Body of pancreas (tissue), 4 donors: Measurements from ENCODE around the gene CHMP4B. TPM values are rescaled to one million over a fixed set of nuclear protein-coding genes. Genes with fewer than 3 reads are reported as not detected.
"Not testable (repeated sequence)": the region's sequence is repeated elsewhere in the genome, so short reads cannot be mapped to it uniquely, and the experiment has no call there.

Experiments used
- ATAC-seq: fragments of 150-250 bp; one replicate; pipeline ENCODE4 v1.9.1; 2016
- DNase-seq, 4 donors: peaks; one replicate each; pipeline ENCODE4 v3.0.0-alpha.2; 2019
- H3K27ac ChIP-seq, 4 donors: fragments of 200-600 bp; sonication (generic); 1 replicate in 3 of 4; 2 replicates in 1 of 4; pipeline versions ENCODE4 v1.5.1 to v1.6.1; 2016 to 2019; ENCODE audit warnings: mild to moderate bottlenecking in 1 of 4, mixed read lengths in 1 of 4, moderate library complexity in 1 of 4
- H3K27me3 ChIP-seq, 2 donors: fragments of 200-600 bp; sonication (generic); one replicate each; pipeline ENCODE4 v1.6.0; 2016; ENCODE audit warnings: mild to moderate bottlenecking in 1 of 2
- H3K36me3 ChIP-seq, 2 donors: fragments of 200-600 bp; sonication (generic); replicated peaks in 1 of 2; 2 replicates each; pipeline ENCODE4 v1.5.1; 2016; ENCODE audit warnings: low read depth in 2 of 2; ENCODE audit not compliant: insufficient read depth in 1 of 2
- H3K4me1 ChIP-seq: fragments of 200-600 bp; sonication (generic); one replicate; pipeline ENCODE4 v1.6.0; 2016
- H3K4me3 ChIP-seq, 2 donors: fragments of 200-600 bp; sonication (generic); 1 replicate in 1 of 2; 2 replicates in 1 of 2; pipeline ENCODE4 v1.5.1; 2016 to 2019
- H3K9me3 ChIP-seq, 3 donors: fragments of 200-600 bp; sonication (generic); 1 replicate in 2 of 3; 2 replicates in 1 of 3; pipeline ENCODE4 v1.5.1; 2016
- POLR2A ChIP-seq, 3 donors: fragments of 450-650 bp; IDR thresholded peaks; one replicate each; pipeline ENCODE4 v1.6.1; 2016; ENCODE audit warnings: antibody characterized with exemption in 3 of 3, mild to moderate bottlenecking in 2 of 3
- WGBS, 2 donors: methylation state at CpG; one replicate each; pipeline ENCODE4 v1.1.5; 2017; 5-methylcytosine and 5-hydroxymethylcytosine counted together
- intact Hi-C: fragments of 100-400 bp; cut with DNase I; formaldehyde crosslinking; loops from one replicate; pipeline ENCODE4 v1.15.1; 2023
- total RNA-seq, 2 donors: library from RNA; depleted of rRNA; stranded (reverse); fragments of >200 nt; gene quantifications; one replicate each; pipeline ENCODE4 v1.1.0, GENCODE V29; 2016
- TF ChIP-seq, protein P1 (sequence below), 7 experiments: fragments of 450-650 bp in 4 of 7; fragments of 200-600 bp in 3 of 7; sonication (generic) in 3 of 7; IDR thresholded peaks; one replicate each; pipeline ENCODE4 v1.5.1; 2016 to 2019; ENCODE audit warnings: antibody characterized with exemption in 7 of 7

Gene CHMP4B
- total RNA-seq, 2 donors from 2014 or later: 24.1 to 43.3 TPM

DNA sequence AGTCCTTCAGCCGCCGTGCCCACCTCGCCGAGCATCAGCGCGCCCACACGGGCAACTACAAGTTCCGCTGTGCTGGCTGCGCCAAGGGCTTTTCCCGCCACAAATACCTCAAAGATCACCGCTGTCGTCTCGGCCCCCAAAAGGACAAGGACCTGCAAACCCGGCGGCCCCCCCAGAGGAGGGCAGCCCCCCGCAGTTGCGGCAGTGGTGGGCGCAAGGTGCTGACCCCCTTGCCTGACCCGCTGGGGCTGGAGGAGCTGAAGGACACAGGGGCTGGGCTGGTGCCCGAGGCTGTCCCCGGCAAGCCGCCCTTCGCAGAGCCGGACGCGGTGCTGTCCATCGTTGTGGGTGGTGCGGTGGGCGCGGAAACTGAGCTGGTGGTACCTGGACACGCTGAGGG is 20.1 kb upstream of the CHMP4B start:
- Histone ChIP-seq H3K27me3 (no peaks in the 10 kb centered on the region), H3K4me3 (no peak overlapping the region), H3K9me3 (no peaks in the 10 kb centered on the region), H3K27ac (peak overlapping the region in 3 of 4 donors; percentile 62 to 77 (median 64)), H3K36me3 (no peaks in the 10 kb centered on the region), H3K4me1 (peaks cover 53% of the 10 kb centered on the region)
- intact Hi-C loops: no loop called here
- ATAC-seq: no peak
- TF ChIP-seq, protein P1, sequence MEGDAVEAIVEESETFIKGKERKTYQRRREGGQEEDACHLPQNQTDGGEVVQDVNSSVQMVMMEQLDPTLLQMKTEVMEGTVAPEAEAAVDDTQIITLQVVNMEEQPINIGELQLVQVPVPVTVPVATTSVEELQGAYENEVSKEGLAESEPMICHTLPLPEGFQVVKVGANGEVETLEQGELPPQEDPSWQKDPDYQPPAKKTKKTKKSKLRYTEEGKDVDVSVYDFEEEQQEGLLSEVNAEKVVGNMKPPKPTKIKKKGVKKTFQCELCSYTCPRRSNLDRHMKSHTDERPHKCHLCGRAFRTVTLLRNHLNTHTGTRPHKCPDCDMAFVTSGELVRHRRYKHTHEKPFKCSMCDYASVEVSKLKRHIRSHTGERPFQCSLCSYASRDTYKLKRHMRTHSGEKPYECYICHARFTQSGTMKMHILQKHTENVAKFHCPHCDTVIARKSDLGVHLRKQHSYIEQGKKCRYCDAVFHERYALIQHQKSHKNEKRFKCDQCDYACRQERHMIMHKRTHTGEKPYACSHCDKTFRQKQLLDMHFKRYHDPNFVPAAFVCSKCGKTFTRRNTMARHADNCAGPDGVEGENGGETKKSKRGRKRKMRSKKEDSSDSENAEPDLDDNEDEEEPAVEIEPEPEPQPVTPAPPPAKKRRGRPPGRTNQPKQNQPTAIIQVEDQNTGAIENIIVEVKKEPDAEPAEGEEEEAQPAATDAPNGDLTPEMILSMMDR (IDR thresholded peaks at IDR 0.05): no peak
- no peak for TF ChIP-seq POLR2A (IDR thresholded peaks at IDR 0.05)
- WGBS, 2 donors: 85% methylated on average over 30 of the region's 31 CpGs; no CpG with 5 or more reads in 1 of the 2 donors
- no peak for DNase-seq

DNA sequence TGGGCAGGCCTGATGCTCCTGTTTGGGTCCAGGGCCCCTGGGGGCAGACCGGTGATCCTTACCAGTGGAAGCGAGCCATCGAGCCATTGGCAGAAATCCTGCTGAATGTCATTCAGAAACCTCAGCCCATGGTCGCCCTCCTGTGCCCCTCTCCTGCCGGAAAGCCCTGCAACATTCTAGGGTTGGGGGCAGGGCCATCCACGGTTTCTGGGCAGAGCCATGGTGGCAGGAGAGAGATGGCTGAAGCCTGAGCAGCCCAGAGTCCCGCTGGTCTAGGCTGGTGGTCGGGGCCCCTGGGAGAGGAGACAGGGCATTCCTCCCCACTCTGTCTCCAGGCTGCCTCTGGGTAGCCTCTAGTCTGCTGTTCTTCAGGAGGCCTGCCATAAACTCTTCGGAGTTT is 19.6 kb upstream of the CHMP4B start:
- H3K27ac ChIP-seq: no peak overlapping the region
- H3K36me3 ChIP-seq: no peaks in the 10 kb centered on the region
- no peak for ATAC-seq
- no peak for DNase-seq
- H3K4me3 ChIP-seq: no peak overlapping the region
- no peaks in the 10 kb centered on the region for H3K9me3 ChIP-seq
- WGBS, 2 donors: 83 to 89% methylated on average over 4 to 7 of the region's 9 CpGs
- peaks cover 58% of the 10 kb centered on the region for H3K4me1 ChIP-seq
- H3K27me3 ChIP-seq: no peaks in the 10 kb centered on the region
- TF ChIP-seq POLR2A (IDR thresholded peaks at IDR 0.05): no peak
- TF ChIP-seq, protein P1 (IDR thresholded peaks at IDR 0.05): no peak
- intact Hi-C loops: no loop called here

DNA sequence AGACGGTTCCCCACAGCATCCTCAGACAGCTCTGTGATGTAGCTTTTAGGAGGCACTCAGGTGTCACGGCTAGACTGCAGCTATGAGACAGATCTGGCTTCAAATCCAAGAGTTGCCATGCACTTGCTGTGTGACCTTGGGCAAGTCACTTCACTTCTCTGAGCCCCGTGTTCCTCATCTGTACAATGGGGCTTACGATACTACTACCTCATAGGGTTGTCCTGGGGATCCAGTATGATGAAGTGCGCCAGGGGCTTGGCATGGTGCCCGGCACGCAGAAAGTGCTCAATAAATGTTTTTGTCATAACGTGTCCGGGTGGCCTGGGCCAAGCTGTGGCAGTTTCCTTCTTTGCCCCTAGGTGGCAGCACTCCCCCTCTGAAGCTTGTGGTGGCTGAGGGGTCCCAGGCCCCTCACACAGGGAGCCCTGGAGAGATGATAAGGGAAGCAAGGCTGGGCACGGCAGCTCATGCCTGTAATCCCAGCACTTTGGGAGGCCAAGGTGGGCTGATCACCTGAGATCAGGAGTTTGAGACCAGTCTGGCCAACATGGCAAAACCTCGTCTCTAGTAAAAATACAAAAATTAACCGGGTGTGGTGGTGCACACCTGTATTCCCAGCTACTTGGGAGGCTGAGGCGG is 19.1 kb upstream of the CHMP4B start:
- ATAC-seq (no peak), DNase-seq (peak; percentile 36 to 61 (median 55))
- WGBS, 2 donors: 52 to 58% methylated on average over 11 to 13 of the region's 13 CpGs
- intact Hi-C loops: no loop called here
- TF ChIP-seq, protein P1 (IDR thresholded peaks at IDR 0.05): peak; percentile 51 to 76 (median 68)
- TF ChIP-seq POLR2A (IDR thresholded peaks at IDR 0.05): no peak
- Histone ChIP-seq H3K4me1 (peaks cover 63% of the 10 kb centered on the region), H3K27ac (no peak overlapping the region), H3K36me3 (no peaks in the 10 kb centered on the region), H3K27me3 (no peaks in the 10 kb centered on the region), H3K4me3 (no peak overlapping the region), H3K9me3 (no peaks in the 10 kb centered on the region)

DNA sequence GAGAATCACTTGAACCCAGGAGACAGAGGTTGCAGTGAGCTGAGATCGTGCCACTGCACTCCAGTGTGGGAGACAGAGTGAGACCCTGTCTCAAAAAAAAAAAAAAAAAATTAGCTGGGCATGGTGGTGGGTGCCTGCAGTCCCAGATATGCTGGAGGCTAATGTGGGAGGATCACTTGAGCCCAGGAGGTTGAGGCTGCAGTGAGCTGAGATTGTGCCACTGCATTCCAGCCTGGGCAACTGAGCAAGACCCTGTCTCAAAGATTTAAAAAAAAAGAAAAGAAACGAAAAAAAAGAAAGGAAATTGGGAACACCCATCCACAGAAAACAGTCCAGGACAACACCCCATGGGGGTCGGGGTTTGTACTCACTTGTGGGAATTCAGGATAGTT is 18.6 kb upstream of the CHMP4B start:
- ATAC-seq, H3K36me3 ChIP-seq, intact Hi-C loops, H3K27me3 ChIP-seq, DNase-seq, H3K4me3 ChIP-seq, H3K9me3 ChIP-seq: not testable (repeated sequence)
- WGBS, 2 donors: 60 to 67% methylated on average over 3 of the region's 3 CpGs
- Histone ChIP-seq H3K4me1 (peaks cover 65% of the 10 kb centered on the region), H3K27ac (peak overlapping the region in 1 of 4 donors; percentile 13)

DNA sequence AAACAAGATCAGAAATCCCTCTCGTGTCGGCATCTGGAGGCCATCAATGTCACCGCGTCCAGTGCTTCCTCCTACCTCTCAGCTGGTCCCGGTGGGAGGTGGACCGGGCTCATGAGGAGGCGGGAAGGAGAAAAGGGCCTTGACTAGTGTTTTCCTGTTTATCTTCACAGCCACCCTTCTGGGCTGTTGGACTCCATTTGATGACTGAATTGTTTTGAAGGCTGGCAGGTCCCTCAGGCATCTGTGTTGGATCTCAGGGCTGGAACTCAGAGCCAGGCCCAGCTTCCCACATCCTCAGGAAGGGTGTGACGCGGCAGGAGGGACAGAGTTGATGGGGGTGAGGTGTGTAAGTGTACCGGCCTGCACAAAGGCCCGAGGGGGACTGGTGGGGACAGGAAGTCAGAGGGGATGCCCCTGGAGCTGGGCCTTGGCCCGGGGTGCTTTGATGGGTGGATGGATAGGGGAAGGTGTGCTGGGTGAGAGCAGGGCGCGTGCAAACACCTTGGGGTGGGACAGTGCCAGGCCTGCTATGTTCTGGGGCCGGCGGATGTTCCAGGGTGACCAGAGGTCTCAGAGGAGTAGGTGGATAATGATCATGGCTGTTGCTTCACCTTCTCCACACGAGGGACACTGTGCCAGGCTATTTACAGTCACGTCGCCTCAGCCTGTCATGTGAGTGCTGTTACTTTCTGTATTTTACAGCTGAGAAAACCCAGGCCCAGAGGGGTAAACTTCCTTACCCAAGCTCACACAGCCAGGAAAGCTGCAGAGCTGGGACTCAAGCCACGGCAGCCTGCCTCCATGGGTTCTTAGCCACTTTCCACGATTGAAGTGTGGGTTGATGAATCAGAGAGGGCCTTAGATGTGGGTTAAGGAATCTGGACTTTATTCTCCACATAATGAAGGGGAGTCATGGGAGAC is 17.9 kb upstream of the CHMP4B start:
- intact Hi-C loops: no loop called here
- no peak for ATAC-seq
- WGBS, 2 donors: 54 to 74% methylated on average over 21 of the region's 21 CpGs
- H3K4me1 ChIP-seq: peaks cover 65% of the 10 kb centered on the region
- H3K27ac ChIP-seq: peak overlapping the region in 1 of 4 donors; percentile 13
- no peak overlapping the region for H3K4me3 ChIP-seq
- no peaks in the 10 kb centered on the region for H3K27me3 ChIP-seq
- H3K36me3 ChIP-seq: no peaks in the 10 kb centered on the region
- TF ChIP-seq, protein P1 (IDR thresholded peaks at IDR 0.05): no peak
- TF ChIP-seq POLR2A (IDR thresholded peaks at IDR 0.05): no peak
- no peaks in the 10 kb centered on the region for H3K9me3 ChIP-seq
- DNase-seq: peak in 1 of 4 donors; percentile 50
